Glutamatergic neuron (in vitro differentiated cells): ENCODE measurements around the gene ADAMTS5. TPM values are rescaled to one million over a fixed set of nuclear protein-coding genes. Genes with fewer than 3 reads are reported as not detected.

ENCODE experiments used
- DNase-seq: peaks from one replicate; pipeline ENCODE4 v3.0.0; 2022
- H3K27ac Mint-ChIP-seq: one replicate; pipeline ENCODE4 v1.8.0; 2020; ENCODE audit warnings: mild to moderate bottlenecking, mixed read lengths, inconsistent platforms; ENCODE audit not compliant: unreplicated experiment
- H3K27me3 Mint-ChIP-seq: one replicate; pipeline ENCODE4 v1.8.0; 2020; ENCODE audit warnings: mild to moderate bottlenecking, moderate library complexity, mixed read lengths, inconsistent platforms; ENCODE audit not compliant: unreplicated experiment
- H3K36me3 Mint-ChIP-seq: one replicate; pipeline ENCODE4 v1.8.0; 2020; ENCODE audit warnings: mild to moderate bottlenecking, mixed read lengths, inconsistent platforms; ENCODE audit not compliant: unreplicated experiment
- H3K4me1 Mint-ChIP-seq: one replicate; pipeline ENCODE4 v1.8.0; 2020; ENCODE audit warnings: mild to moderate bottlenecking, low read depth, mixed read lengths, inconsistent platforms; ENCODE audit not compliant: unreplicated experiment
- H3K4me3 Mint-ChIP-seq: one replicate; pipeline ENCODE4 v1.8.0; 2020; ENCODE audit warnings: mild to moderate bottlenecking, mixed read lengths, inconsistent platforms; ENCODE audit not compliant: unreplicated experiment
- H3K9me3 Mint-ChIP-seq: one replicate; pipeline ENCODE4 v1.8.0; 2020; ENCODE audit warnings: mild to moderate bottlenecking, moderate library complexity, mixed read lengths, inconsistent platforms; ENCODE audit not compliant: unreplicated experiment
- total RNA-seq: library from RNA; stranded (reverse); fragmentation: NEBNext Ultra II Directional; extraction: Animal tissue kit (Norgen Biotek cat#: 25700); gene quantifications from one replicate; pipeline ENCODE4 v1.2.1, GENCODE V29; 2021; ENCODE audit not compliant: unreplicated experiment
- TF ChIP-seq, protein P1 (sequence below): fragments of 200-600 bp; sonication (generic); IDR thresholded peaks from one replicate; pipeline ENCODE4 v1.5.0; 2021; ENCODE audit not compliant: partially characterized antibody, unreplicated experiment

The ADAMTS5 gene
- total RNA-seq, 1 donor from 2014 or later, result 22.5 TPM

DNA sequence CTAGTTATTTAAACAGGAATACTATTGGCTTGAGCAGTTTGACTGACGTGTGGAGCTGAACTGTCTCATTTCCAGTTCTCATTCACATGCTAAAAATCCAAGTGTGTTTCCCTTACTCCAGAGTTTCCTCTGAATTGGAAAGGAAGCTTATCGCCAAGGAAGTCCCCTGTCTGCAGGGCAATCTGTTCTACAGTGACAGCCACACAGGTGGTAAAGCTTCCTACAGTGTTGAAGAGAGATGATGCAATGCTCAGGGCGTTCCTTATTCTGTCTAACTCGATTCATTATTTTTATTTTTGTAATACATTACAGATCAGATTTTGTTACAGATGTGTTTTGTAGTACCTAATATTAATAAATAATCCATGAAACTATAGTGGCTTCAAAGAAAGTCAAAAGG, 41.3 kb downstream of the ADAMTS5 start:
- H3K27me3 Mint-ChIP-seq, result no peaks in the 10 kb centered on the region
- TF ChIP-seq, protein P1, sequence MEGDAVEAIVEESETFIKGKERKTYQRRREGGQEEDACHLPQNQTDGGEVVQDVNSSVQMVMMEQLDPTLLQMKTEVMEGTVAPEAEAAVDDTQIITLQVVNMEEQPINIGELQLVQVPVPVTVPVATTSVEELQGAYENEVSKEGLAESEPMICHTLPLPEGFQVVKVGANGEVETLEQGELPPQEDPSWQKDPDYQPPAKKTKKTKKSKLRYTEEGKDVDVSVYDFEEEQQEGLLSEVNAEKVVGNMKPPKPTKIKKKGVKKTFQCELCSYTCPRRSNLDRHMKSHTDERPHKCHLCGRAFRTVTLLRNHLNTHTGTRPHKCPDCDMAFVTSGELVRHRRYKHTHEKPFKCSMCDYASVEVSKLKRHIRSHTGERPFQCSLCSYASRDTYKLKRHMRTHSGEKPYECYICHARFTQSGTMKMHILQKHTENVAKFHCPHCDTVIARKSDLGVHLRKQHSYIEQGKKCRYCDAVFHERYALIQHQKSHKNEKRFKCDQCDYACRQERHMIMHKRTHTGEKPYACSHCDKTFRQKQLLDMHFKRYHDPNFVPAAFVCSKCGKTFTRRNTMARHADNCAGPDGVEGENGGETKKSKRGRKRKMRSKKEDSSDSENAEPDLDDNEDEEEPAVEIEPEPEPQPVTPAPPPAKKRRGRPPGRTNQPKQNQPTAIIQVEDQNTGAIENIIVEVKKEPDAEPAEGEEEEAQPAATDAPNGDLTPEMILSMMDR, result no peak
- no peak for DNase-seq
- peaks cover 6% of the 10 kb centered on the region for H3K36me3 Mint-ChIP-seq
- no peaks in the 10 kb centered on the region for H3K9me3 Mint-ChIP-seq
- no peak overlapping the region for H3K4me3 Mint-ChIP-seq
- H3K4me1 Mint-ChIP-seq, result peaks cover 7% of the 10 kb centered on the region
- H3K27ac Mint-ChIP-seq, result no peak overlapping the region

DNA sequence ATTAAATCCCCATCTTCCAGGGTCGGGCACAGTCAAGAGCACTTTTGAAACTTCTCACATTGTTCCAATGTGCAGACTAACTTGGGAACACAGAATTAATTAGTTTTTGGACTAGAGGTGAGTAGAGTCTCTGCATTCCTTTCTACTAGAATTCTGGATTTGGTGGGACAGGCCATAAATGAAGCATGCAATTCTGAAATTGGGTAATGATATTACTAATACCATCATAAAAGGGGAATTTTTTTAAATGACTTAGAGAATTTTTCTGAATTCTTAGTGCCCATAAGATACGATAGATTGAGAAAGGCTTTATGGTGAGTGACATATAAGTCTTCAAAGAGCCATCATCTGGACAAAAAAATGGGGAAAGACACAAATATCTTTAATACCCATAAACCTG, 41.8 kb downstream of the ADAMTS5 start:
- Mint-ChIP-seq H3K4me1 (peaks cover 7% of the 10 kb centered on the region), H3K27ac (no peak overlapping the region)

DNA sequence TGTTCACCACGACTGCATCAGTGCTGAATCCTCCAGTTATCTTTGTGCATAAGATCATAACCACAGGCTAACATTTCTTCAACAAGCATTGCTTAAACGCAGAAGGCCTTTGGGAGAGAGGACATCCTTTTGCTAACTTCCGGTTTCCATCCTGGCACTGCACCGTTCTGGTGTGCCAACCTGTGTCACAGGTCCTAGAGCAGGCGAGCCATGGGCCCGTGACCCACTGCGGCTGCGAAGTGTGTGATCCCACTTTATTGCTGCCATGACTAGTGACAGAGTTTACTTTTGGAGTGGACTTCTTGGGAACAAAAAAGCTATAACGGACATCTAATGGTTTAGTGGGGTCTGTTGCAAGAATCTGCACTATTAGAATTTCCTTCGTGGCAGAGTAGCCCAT, 42.9 kb downstream of the ADAMTS5 start:
- H3K4me3 Mint-ChIP-seq, result no peak overlapping the region
- no peak overlapping the region for H3K27ac Mint-ChIP-seq
- TF ChIP-seq, protein P1, result no peak
- DNase-seq, result no peak
- no peaks in the 10 kb centered on the region for H3K9me3 Mint-ChIP-seq
- peaks cover 7% of the 10 kb centered on the region for H3K4me1 Mint-ChIP-seq
- H3K27me3 Mint-ChIP-seq, result no peaks in the 10 kb centered on the region
- peaks cover 6% of the 10 kb centered on the region for H3K36me3 Mint-ChIP-seq

More for the DNA sequence above, 41.8 kb downstream of the ADAMTS5 start:
- Mint-ChIP-seq H3K27me3 (no peaks in the 10 kb centered on the region), H3K9me3 (no peaks in the 10 kb centered on the region), H3K36me3 (peaks cover 6% of the 10 kb centered on the region), H3K4me3 (no peak overlapping the region)
- TF ChIP-seq, protein P1, result no peak
- DNase-seq, result no peak

DNA sequence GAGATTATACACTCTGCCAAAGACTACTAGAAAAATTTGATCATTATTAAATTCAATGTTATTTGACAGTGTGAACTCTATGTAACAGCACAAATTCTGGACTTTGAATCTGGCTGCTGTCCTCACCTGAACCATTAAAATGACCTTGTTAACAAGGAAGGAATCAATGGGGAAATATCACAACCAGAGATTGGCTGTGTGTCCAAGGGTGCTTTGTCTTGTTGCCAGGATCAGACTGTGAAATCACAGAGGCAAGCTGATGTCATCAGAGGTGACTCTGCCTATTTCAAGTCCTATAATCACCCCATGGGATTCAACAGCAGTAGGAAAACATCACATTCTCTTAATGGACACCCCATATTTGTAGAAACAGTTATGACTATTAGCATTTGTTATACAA, 46.8 kb downstream of the ADAMTS5 start:
- Mint-ChIP-seq H3K4me1 (peaks cover 3% of the 10 kb centered on the region), H3K27ac (no peak overlapping the region), H3K36me3 (peaks cover 4% of the 10 kb centered on the region), H3K4me3 (no peak overlapping the region), H3K9me3 (no peaks in the 10 kb centered on the region), H3K27me3 (no peaks in the 10 kb centered on the region)
- TF ChIP-seq, protein P1, result no peak
- no peak for DNase-seq

DNA sequence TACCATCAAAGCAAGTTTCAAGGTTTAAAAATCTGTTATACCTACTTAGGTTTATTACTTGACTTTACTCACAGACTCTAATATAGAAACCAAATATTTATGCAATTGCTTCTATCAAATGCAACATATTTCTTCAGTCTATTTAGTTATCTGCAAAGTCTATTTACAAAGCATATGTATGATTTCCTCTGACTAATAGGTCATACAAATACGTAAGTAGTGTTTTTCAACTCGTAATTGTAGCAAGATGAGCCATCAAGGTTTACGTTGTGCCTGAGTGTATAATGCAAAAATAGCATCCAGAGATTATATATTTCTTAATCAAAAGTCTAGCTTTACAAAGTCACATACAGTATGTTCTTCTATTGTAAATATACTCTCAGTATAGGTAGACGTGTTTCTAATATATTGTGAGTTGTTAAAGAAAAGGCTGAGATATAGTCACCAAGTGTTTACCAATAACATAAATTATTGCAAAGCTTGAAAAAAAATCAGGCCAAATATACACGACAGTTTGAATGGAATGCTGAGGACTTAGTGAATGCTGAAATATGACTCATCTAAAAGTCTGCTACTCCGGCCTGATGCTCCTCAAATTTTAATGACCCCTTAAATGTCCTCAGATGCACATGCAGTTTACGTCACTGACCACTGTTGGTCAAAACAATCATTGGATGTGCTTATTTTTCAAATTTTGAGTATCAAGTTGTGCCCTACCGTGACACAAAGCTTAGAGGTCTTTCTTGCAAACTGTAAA, 48.4 kb downstream of the ADAMTS5 start:
- H3K27me3 Mint-ChIP-seq, result no peaks in the 10 kb centered on the region
- peaks cover 10% of the 10 kb centered on the region for H3K36me3 Mint-ChIP-seq
- no peak for DNase-seq
- no peak overlapping the region for H3K27ac Mint-ChIP-seq
- peaks cover 3% of the 10 kb centered on the region for H3K4me1 Mint-ChIP-seq
- no peaks in the 10 kb centered on the region for H3K9me3 Mint-ChIP-seq
- H3K4me3 Mint-ChIP-seq, result no peak overlapping the region
- TF ChIP-seq, protein P1, result no peak
